ENCODE measurements around the gene ELMOD3.
"Not testable (repeated sequence)": the region's sequence is repeated elsewhere in the genome, so short reads cannot be mapped to it uniquely, and the experiment has no call there.

The ELMOD3 gene

DNA sequence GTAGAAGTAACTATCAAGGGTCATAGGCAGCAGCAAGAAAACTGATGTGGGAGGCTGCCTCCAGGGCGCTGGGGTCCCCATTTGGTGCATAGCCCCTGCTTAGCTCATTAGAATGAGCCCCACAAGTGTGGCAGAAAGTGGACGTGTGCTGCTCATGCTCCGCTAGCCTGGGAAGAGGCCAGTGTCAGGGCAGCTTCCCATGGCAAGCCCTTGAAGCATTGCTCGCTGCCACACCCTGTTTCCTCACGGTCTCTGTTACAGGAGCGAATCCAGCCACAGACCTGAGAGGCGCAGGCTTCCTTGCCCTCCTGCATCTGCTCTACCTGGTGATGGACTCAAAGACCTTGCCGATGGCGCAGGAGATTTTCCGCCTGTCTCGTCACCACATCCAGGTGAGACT lies 22.5 kb downstream of the ELMOD3 start:
- no peak for DNase-seq

DNA sequence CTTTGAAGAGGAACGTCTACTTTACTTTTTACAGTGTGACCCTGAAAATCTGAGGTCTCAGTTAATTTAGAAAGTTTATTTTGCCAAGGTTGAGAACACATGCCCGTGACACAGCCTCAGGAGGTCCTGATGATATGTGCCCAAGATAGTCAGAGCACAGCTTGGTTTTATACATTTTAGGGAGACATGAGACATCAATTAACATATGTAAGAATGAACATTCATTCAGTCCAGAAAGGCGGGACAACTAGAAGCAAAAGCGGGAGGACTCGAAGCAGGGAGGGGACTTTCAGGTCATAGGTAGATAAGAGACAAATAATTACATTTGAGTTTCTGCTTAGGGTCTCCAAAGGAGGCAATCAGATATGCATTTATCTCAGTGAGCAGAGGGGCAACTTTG lies 23.7 kb downstream of the ELMOD3 start:
- DNase-seq: no peak

DNA sequence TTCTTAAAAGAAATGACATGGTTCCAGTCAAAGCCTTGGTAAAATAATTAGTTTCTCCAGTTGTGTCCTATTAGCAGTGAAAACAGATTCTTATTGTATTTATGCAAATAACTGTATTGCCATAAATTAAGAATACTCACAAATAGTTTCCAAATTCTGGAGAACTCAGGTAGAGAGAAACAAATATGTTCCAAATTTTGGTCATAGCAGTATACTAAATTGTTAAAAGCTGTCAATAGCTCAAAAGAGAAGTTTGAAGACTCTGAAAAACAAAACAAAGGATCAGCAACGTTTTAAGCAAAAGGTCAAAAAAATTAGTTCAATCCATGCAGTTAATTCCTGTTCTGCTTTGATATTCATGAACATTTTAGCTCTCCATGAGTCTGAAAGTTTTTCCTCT lies 25.5 kb downstream of the ELMOD3 start:
- DNase-seq: no peak

DNA sequence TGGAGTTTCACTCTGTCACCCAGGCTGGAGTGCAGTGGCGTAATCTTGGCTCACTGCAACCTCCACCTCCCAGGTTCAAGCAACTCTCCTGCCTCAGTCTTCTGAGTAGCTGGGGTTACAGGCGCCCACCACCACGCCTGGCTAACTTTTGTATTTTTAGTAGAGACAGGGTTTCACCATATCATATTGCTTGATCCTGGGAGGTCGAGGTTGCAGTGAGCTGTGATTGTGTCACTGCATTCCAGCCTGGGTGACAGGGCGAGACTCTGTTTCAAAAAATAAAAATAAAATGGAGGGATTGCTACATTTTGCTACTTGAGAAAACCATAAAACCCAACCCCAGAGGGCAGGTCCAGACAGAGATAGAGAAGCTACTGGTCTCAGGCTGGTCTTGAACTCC lies 28.6 kb downstream of the ELMOD3 start:
- not testable (repeated sequence) for DNase-seq

DNA sequence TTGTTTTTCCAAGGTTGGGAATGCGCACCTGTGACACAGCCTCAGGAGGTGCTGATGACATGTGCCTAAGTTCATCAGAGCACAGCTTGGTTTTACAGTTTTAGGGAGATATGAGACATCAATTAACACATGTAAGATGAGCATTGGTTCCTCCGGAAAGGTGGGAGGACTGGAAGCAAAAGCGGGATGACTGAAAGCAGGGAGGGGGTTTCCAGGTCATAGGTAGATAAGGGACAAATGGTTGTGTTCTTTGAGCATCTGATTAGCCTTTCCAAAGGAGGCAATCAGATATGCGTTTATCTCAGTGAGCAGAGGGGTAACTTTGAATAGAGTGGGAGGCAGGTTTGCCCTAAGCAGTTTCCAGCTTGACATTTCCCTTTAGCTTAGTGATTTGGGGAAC lies 29.3 kb downstream of the ELMOD3 start:
- DNase-seq: no peak

DNA sequence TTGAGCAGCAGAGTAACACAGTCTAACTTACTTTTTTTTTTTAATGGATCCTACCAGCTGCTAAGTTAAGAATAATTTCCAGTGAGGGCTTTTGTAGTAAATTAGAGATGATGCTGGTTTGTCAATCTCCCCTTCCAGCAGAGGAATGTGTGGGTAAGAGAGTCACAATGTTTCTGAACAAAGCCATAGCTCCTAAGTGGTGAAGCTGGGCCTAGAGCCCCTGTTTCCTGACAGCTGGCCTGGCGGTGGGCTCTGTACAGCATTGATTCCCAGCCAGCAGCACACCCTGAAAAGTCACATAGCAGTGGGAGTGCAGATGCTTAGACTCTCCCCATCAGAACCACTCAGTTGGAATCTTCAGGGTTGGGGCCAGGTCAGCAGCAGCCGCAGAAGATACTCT lies 31.2 kb downstream of the ELMOD3 start:
- no peak for DNase-seq

DNA sequence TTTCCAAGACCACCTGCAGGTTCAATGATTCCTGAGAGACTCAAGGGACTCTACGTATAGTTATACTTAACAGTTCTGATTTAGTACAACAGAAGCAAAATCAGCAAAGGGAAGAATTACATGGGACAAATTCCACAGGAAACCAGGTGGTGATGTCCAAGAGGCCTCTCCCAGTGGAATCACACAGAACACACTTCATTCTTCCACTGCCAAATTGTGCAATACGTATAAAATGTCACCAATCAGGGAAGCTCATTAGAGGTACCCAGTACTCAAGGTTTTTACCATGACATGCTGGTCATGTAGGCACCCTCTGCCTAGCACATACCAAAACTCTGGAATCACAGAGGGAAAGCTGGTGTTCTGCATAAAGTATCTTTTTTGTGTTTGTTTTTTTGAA lies 33.2 kb downstream of the ELMOD3 start:
- no peak for DNase-seq

DNA sequence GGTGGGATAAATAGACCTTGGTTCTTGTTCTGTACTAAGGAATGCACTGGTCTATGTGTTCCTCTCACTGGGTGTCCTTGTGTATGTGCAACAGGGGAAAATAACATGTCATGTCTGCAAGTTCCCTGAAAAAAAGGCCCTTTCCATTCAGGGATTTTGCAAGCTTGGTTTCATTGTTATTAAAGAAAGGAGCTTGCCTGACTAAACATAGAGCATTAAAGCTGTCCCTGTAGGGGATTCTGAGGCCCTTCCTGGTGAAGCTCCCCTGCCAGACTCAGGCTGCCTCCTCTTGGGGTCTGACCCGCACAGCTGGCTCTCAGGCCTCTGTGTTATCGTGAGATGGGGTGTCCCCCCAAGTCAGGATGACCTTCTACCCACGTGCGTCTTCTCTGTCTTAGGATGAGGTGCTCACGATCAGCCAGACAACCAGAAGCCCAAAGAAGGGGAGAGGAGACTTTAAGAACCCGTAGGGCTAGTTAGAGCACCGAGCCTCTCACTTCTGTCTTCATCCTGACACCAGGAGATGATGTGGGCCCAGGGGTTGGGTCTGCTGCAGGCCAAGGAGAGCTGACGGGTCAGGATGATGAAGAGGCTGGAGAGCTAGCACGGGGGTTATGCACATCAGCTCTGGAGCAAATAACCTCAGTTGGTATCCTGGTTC lies 34.4 kb downstream of the ELMOD3 start:
- DNase-seq: no peak

DNA sequence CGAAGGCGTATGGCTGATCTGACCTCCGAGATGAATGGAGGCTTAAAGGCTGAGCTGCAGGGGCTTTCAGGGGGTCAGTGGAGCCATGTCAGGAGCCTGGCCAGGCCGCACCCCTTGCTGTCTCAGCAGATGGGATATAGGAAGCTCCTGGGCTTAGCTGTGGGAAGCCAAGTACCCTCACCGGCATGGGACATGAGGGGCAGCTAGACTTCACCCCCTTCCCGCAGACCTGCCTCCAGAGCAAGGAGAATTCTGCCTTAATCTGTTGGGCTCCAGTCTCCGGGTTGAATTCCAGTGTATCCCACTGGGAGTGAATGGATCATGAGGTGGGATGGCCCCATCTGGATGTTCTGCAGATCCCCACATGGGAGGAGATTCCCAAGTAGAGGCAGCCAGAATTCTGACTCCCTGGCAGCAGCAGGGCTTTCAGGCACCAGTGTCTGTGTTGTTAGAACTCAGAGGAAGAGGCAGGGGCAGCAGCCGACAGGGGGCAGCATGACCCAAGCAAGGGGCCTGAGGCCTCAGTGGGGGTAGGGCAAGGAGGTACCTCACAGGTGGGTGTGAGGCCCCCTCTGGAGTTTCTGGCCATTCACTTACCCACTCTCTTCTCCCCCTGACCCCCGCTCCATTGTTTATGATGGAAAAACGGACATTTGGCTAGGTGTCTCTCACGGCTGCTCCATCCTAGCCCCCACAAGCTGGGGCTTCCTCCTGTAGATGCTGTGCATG lies 36.5 kb downstream of the ELMOD3 start:
- DNase-seq: no peak

DNA sequence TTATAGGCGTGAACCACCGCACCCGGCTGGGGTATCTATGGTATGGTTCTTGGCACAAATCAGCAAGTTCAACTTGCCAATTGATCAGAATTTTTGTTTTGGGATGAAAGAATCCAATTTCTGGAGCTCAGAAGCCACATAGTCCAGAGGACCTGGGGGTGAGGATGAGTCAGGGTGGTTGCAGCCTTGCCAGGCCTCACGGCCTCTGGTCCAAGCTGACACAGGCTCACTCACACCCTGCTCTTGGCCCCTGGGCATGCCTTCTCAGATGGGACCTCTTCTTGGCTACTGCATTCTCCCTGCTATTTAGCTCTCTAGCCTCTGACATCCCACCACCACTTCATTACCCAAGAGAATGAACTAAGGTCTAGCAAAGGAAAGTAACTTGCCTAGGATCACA lies 39.3 kb downstream of the ELMOD3 start:
- no peak for DNase-seq

DNA sequence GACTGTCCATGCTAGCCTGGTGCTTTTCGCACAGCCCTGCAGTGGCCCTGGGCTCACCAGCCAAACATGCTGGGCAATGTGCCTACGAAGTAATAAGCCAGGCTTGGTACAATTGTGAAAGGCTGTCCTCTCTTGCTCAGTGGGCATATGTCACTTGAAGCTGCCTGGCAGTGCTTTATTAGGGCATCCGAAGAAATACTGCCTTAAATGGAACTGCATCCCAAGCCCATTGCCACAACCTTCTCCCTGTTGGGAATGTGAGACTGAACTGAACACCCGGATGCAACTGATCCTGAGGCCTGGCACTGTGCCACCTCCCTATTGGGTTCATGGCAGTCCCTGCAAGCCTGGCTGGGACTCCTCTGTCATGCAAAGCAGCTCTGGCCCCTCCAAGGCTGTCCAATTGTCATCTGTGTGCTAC lies 39.7 kb downstream of the ELMOD3 start:
- no peak for DNase-seq

DNA sequence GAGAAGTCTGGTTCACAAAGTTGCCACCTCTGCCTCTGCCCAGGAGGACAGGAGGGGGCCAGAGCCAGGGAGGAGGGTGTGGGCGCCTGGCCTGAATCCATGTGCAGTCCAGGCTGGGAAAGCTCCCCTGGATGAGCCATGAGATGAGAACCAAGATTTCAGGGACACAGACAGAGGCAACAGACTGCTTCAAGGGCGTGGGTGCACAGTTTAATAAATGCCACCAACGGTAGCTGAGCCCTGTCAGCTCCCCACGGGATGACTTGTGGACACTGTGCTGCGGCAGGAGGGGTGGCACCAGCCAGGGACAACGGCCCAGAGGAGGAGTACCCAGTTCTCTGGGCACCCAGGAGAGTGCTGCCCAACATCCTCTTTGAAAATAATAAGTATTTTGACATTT lies 40.4 kb downstream of the ELMOD3 start:
- no peak for DNase-seq

DNA sequence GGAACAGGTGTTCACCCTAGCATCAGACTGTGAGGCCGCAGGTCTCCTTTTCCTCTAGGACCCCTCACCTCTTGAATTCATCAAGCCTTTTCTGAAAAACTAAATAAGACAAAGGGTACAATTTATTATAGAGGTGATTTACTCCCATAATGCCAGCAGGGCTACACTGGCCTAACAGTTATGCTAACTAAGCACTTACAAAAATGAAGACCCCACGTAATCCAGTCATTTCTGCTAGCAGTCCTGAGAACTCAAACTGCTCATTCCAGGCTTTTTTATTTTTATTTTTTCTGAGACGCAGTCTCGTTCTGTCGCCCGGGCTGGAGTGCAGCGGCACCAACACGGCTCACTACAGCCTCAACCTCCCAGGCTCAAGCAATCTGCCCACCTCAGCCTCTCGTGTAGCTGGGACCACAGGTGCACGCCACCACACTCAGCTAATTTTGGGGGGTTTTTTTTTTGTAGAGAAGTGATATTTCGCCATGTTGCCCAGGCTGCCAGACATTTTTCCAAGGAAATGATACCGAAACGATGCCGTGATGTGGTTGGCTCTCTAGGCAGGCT lies 41.4 kb downstream of the ELMOD3 start:
- DNase-seq: no peak

DNA sequence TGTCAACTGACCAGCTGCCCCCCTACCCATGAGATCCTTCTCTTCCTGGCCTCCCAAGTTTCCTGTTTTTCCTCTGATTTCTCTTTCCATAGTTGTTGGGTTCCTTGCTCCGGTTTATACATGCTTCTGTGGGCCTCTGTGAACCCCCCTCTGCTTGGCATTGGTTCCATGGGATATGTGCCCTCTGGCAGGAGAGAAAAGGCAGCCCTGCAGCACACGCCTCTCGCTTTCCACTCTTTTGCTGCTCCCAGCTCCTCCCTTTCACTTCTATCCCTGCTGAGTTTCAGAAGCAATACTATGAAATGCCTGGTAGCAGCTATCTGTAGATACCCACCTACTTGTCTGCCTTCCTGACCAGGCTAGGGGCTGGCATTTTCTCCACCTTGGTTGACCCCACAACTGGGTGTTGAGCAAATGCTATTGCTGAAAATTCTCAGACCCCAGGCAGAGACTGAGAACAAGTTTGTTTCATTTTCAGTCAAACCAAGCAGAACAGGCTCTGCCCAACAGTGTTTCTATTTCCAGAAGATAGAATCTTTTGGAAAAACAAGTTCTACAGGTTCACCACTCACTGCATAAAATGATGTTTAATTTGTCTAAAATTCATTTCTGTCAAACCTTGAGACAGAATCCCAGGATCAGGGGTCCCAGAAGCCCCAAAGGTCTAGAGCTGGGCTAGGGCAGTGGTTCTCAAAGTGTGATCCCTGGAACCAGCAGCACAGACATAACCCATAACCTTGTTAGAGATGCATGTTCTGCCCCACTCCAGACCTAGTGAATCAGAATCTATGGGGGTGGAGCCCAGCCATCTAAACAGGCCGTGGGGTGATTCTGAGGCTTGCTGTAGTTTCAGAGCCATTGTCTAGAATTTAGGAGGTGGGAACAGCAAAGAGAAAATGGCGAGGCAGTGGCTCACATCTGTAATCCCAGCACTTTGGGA lies 42.2 kb downstream of the ELMOD3 start:
- DNase-seq: no peak

DNA sequence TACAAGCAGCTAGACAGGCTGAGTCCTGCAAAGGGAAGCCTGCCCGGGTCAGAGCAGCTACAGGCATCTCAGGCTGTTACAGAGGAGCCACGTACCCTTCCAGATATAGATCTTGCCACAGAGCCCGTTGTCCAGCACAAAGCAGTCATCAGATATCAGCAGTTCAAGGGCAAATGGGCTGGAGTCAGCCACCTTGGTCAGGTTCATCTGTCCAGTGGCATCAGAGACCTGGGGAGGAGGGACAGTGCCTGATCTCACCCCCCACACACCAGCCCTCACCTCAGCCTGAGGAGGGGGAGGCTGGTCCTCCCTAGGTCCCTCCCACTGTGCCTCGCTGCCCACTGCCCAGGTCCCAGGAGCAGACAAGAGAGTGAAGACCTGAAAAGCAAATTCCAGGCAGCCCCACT lies 43.4 kb downstream of the ELMOD3 start:
- no peak for DNase-seq

DNA sequence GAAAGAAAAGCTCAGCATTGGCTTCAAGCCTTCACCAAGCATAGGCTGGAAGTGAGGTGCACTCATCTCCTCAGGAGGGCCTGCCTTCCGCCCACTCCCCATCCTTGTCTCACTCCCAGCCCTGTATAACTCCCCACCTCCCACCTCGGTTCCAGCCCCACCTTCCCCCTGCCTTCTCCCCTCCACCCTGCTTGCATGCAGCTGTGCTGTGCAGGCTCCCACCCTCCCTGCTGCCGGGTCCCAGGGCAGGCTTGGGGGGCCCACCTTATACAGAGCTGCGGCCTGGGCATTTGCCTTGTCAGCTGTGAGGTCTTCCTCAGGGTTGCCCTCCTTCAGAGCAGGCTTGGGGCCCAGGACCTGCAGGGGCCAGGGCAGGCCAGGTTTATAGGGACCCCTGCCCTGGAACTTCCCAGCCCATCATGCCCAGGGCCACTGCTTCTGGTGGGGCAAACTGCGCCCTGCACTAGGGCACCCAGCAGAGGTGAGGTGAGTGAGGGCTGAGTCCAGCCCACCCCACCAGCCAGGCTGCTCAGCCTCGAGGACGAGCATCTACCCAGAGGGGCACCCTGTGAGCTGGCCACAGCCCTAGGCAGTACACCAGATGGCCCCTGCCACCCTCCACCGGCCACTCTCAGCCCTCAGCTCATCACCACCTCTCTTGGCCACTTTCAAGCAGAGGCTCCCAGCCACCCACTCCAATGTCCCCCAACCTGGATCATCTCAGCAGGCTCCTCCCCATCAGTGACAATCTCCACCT lies 44.0 kb downstream of the ELMOD3 start:
- DNase-seq: no peak

DNA sequence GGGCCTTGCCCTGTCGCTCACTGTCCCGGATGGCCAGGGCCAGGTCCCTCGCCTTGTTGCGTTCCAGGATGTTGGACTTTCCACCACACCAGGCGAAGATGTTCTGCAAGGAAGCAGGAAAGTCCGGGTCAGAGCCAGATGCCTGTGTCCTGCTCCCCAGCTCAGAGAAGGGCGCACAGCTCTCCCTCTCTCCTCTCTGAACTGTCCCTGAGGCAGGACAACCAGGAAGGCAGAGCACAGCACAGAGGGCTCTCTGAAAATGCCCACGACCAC lies 44.5 kb downstream of the ELMOD3 start:
- no peak for DNase-seq

DNA sequence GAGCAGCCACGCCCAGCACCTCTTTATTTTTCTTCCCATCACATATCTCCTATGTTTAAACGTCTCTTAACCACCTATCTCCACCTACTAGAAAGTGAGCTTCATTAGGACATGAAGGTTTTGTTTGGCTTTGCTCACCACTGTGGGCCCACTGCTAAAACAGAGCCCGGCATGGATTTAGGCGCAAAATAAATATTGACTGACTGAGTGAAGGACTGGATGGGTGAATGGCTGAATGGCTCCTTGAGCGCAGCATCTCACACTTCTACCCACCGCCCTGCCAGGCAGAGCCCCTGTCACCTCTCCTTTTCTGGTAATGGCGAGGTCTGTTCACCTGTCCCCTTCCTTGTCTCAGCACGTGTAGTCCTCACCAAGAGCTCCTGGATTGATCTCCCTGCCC lies 45.5 kb downstream of the ELMOD3 start:
- no peak for DNase-seq

DNA sequence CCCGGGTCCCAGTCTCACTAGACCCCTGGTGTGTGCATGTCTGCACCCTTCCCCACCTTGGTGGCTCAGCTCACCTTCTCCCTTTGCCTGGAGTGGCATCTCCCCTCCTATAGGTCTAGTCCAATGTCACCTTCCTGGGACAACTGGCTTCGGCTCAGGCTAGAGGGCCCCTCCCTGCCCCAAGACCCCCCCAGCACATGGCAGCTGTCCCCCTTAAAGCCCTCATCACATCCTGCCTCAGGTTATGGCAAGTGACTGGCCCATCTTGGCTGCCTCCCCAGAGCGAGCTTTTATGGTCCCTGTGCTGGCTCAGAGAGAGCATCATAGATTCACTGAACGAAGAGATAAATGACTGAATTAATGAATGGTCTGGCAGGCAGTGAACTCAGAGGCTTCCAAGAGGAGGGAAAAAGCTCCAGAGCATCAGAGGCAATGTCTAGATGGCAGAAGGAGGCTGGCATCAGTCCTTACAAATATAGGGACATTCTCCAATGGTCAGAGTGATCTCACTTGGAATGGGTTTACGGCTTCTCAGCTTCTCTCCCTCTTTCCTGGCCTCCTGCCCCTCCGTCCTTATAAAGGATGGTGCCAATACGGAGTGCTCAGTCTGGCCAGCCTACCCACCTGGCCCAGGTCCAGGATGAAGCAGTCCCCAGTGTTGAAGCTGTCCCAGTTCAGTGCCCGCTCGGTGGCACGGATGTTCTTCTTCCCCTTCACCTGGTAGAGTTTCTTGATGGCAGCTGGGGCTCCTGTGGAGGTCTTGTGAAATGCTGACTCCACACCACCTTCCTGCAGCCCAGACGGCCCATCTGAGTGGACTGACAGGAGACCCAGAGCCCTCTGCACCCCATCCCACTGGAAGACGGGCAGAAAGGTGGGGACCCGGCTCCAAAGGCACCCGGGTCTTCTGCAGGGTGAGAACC lies 46.2 kb downstream of the ELMOD3 start:
- no peak for DNase-seq

DNA sequence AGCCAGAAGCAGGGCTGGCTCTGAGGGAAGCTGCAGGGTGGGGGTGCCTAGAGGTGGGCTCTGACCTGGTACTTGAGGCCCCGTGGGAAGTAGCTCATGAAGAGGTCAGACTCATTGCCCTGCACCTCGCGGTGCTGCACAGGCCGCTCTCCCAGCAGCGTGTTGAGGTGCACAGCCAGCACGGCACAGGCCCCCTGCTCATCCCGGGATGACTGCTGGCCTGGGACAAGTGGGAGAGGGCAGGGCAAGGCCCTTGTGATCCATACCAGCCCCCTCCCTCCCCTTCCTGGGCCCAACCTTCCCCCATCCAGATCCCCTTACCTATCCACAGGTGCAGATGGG lies 46.9 kb downstream of the ELMOD3 start:
- no peak for DNase-seq

DNA sequence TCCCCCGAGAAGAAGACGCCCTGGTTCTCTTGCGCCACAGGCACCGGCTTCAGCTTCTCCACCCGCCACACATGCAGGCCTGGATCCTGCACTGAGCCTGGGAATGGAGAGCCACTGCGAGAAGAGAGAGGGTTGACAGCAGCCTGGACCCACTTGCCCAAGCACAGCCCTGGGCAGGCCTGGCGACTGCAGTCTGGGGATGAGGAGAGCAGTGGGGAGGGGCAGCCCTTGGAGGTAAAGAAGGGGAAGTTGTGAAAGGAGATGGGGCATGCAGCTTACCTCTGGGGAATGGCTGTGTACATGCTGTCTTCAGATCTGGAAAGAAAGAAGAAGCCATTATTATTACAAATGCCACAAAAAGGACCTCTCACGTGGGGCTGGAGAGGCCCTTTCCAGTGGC lies 47.3 kb downstream of the ELMOD3 start:
- no peak for DNase-seq
